ENCODE results near the gene ITGA4.

DNA sequence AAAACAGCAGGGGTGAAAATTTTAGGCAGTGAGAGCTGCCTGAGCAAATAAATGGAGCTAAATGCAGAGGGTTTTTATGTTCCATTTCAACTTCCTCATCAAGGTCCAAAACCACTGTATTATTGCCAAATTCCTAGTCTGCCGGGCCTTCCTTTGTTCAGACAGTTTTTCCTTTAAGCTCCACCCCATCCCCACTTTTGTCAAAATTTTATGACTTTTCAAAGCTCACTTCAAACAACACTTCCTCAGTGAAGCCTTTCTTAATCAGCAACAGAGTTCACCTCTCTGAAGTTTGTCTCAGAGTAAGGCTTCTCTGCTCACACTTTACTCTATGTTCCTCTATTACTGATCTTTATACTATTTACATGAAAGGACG is 118.5 kb downstream of the ITGA4 start:
- TF ChIP-seq, protein P1, sequence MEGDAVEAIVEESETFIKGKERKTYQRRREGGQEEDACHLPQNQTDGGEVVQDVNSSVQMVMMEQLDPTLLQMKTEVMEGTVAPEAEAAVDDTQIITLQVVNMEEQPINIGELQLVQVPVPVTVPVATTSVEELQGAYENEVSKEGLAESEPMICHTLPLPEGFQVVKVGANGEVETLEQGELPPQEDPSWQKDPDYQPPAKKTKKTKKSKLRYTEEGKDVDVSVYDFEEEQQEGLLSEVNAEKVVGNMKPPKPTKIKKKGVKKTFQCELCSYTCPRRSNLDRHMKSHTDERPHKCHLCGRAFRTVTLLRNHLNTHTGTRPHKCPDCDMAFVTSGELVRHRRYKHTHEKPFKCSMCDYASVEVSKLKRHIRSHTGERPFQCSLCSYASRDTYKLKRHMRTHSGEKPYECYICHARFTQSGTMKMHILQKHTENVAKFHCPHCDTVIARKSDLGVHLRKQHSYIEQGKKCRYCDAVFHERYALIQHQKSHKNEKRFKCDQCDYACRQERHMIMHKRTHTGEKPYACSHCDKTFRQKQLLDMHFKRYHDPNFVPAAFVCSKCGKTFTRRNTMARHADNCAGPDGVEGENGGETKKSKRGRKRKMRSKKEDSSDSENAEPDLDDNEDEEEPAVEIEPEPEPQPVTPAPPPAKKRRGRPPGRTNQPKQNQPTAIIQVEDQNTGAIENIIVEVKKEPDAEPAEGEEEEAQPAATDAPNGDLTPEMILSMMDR (IDR thresholded peaks at IDR 0.05), result no peak
- no peak for TF ChIP-seq EZH2 (IDR thresholded peaks at IDR 0.05; ENCODE audit: borderline replicate concordance, insufficient read depth, low read depth, low read length, poor library complexity, severe bottlenecking)

Data from B cell (primary cell).